GM12878 (cell line): ENCODE data around the gene ZSCAN26. TPM values are rescaled to one million over a fixed set of nuclear protein-coding genes. Genes with fewer than 3 reads are reported as not detected.

Experiments
- ASH2L ChIP-seq: fragments of 300-600, 200-600 bp; sonication (generic); IDR thresholded peaks from 2 replicates; pipeline ENCODE4 v1.6.1; 2017; ENCODE audit warnings: low read depth, mild to moderate bottlenecking, borderline replicate concordance
- CHD2 ChIP-seq: IDR thresholded peaks from 2 replicates; pipeline ENCODE4 v1.6.1; 2011; ENCODE audit warnings: low read depth, low read length, improper control_type of control experiment, borderline replicate concordance
- EED ChIP-seq: sonication (generic); IDR thresholded peaks from 2 replicates; pipeline ENCODE4 v1.6.1; 2016; ENCODE audit warnings: antibody characterized with exemption, low read depth
- EZH2 ChIP-seq: IDR thresholded peaks from 2 replicates; pipeline ENCODE4 v1.6.1; 2012; ENCODE audit warnings: low read depth, mild to moderate bottlenecking, control low read depth, inconsistent platforms, low read length, borderline replicate concordance; ENCODE audit not compliant: control insufficient read depth
- FOS ChIP-seq: IDR thresholded peaks from 3 replicates; pipeline ENCODE4 v1.6.1; 2011; ENCODE audit warnings: borderline replicate concordance; ENCODE audit not compliant: insufficient read length; ENCODE audit errors: extremely low read depth
- FOXK2 ChIP-seq: fragments of 450-650 bp; IDR thresholded peaks from 2 replicates; pipeline ENCODE4 v1.6.1; 2017; ENCODE audit warnings: mild to moderate bottlenecking, moderate library complexity
- KAT2A ChIP-seq: conservative IDR thresholded peaks from 2 replicates; pipeline ENCODE4 v1.6.1; 2011; ENCODE audit warnings: low read depth, low read length; ENCODE audit not compliant: control insufficient read depth
- MEF2B ChIP-seq: fragments of 450-650 bp; IDR thresholded peaks from 2 replicates; pipeline ENCODE4 v1.6.1; 2018; ENCODE audit warnings: mild to moderate bottlenecking, moderate library complexity; ENCODE audit not compliant: partially characterized antibody, poor library complexity, severe bottlenecking
- MTA2 ChIP-seq: fragments of 450-650 bp; IDR thresholded peaks from 2 replicates; pipeline ENCODE4 v1.6.1; 2016; ENCODE audit warnings: low read depth, mild to moderate bottlenecking, moderate library complexity
- NR2C1 ChIP-seq: fragments of 450-650 bp; IDR thresholded peaks from 2 replicates; pipeline ENCODE4 v1.6.1; 2017; ENCODE audit warnings: antibody characterized with exemption, mild to moderate bottlenecking, moderate library complexity
- PAX8 ChIP-seq: fragments of 450-650 bp; IDR thresholded peaks from 2 replicates; pipeline ENCODE4 v1.6.1; 2017; ENCODE audit warnings: mild to moderate bottlenecking, moderate library complexity
- POLR2A ChIP-seq: IDR thresholded peaks from 2 replicates; pipeline ENCODE4 v1.6.1; 2011; ENCODE audit warnings: low read depth, mild to moderate bottlenecking, low read length
- REST ChIP-seq: IDR thresholded peaks from 2 replicates; pipeline ENCODE4 v1.6.1; 2012; ENCODE audit warnings: mild to moderate bottlenecking, low read depth, low read length
- SP1 ChIP-seq: IDR thresholded peaks from one replicate; pipeline ENCODE4 v1.6.1; 2011; ENCODE audit warnings: low read depth, low read length
- TARDBP ChIP-seq: IDR thresholded peaks from 2 replicates; pipeline ENCODE4 v1.6.1; 2016; ENCODE audit warnings: borderline replicate concordance
- WRNIP1 ChIP-seq: IDR thresholded peaks from 2 replicates; pipeline ENCODE4 v1.6.1; 2011; ENCODE audit warnings: low read depth, low read length, improper control_type of control experiment, borderline replicate concordance
- ZBED1 ChIP-seq: IDR thresholded peaks from 2 replicates; pipeline ENCODE4 v1.6.1; 2016; ENCODE audit warnings: borderline replicate concordance
- polyA plus RNA-seq, 11 experiments: library from polyadenylated mRNA; depleted of rRNA in 4 of 11; unstranded in 6 of 11; stranded (reverse) in 5 of 11; fragments of >200 nt; fragmentation: Nextera tagmentation in 4 of 11; fragmentation: Illumina TruSeq in 1 of 11; extraction: Ambion mirVana in 4 of 11; extraction: Trizol in 1 of 11; gene quantifications; 1 replicate in 1 of 11; 2 replicates in 10 of 11; pipeline versions ENCODE4 v1.2.1 to v1.2.3, GENCODE V29; 2011 to 2016; ENCODE audit warnings: inconsistent platforms in 2 of 11, missing spikeins in 2 of 11, low read depth in 1 of 11
- total RNA-seq, 4 experiments: library from RNA; depleted of rRNA in 3 of 4; stranded (reverse); fragments of >200 nt in 3 of 4; fragmentation: Illumina TruSeq in 1 of 4; extraction: Trizol in 1 of 4; gene quantifications; 2 replicates each; pipeline versions ENCODE4 v1.2.1 to v1.2.3, GENCODE V29; 2013 to 2021
- TF ChIP-seq, protein P1 (sequence below): IDR thresholded peaks from 2 replicates; pipeline ENCODE4 v1.6.1; 2012; ENCODE audit warnings: low read length, inconsistent platforms
- TF ChIP-seq, protein P2 (sequence below): fragments of 450-650 bp; IDR thresholded peaks from 2 replicates; pipeline ENCODE4 v1.6.1; 2017; ENCODE audit warnings: low read depth, mild to moderate bottlenecking, moderate library complexity
- TF ChIP-seq, protein P3 (sequence below): fragments of 450-650 bp; IDR thresholded peaks from 2 replicates; pipeline ENCODE4 v1.6.1; 2016; ENCODE audit warnings: mild to moderate bottlenecking

Gene ZSCAN26
- total and polyA plus RNA-seq, 10 of the 15 experiments (the other 5 are each of a cell fraction or from before 2014, with no cell fraction given) = 4.5 to 13.3 (median 6.5) TPM

GRCh38 chr6:28252009-28252975 is 14.7 kb upstream of the ZSCAN26 start, which contains the start of gene ZKSCAN4 (continued):
- TF ChIP-seq EZH2 (no peak), SP1 (peak; percentile 36), ZBED1 (0 out of 2 replicates have a peak, but pooled peaks have one; percentile 37), KAT2A (no peak), MEF2B (no peak), PAX8 (no peak), FOS (no peak), POLR2A (peak; percentile 52), EED (no peak), REST (no peak), ASH2L (no peak), CHD2 (no peak), NR2C1 (peak; percentile 72), TARDBP (no peak), FOXK2 (no peak), WRNIP1 (no peak), MTA2 (peak; percentile 39; the same call in 1 of the 2 replicates)
- TF ChIP-seq, protein P1, sequence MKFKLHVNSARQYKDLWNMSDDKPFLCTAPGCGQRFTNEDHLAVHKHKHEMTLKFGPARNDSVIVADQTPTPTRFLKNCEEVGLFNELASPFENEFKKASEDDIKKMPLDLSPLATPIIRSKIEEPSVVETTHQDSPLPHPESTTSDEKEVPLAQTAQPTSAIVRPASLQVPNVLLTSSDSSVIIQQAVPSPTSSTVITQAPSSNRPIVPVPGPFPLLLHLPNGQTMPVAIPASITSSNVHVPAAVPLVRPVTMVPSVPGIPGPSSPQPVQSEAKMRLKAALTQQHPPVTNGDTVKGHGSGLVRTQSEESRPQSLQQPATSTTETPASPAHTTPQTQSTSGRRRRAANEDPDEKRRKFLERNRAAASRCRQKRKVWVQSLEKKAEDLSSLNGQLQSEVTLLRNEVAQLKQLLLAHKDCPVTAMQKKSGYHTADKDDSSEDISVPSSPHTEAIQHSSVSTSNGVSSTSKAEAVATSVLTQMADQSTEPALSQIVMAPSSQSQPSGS = no peak
- TF ChIP-seq, protein P2, sequence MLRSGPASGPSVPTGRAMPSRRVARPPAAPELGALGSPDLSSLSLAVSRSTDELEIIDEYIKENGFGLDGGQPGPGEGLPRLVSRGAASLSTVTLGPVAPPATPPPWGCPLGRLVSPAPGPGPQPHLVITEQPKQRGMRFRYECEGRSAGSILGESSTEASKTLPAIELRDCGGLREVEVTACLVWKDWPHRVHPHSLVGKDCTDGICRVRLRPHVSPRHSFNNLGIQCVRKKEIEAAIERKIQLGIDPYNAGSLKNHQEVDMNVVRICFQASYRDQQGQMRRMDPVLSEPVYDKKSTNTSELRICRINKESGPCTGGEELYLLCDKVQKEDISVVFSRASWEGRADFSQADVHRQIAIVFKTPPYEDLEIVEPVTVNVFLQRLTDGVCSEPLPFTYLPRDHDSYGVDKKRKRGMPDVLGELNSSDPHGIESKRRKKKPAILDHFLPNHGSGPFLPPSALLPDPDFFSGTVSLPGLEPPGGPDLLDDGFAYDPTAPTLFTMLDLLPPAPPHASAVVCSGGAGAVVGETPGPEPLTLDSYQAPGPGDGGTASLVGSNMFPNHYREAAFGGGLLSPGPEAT = peak; percentile 92
- TF ChIP-seq, protein P3, sequence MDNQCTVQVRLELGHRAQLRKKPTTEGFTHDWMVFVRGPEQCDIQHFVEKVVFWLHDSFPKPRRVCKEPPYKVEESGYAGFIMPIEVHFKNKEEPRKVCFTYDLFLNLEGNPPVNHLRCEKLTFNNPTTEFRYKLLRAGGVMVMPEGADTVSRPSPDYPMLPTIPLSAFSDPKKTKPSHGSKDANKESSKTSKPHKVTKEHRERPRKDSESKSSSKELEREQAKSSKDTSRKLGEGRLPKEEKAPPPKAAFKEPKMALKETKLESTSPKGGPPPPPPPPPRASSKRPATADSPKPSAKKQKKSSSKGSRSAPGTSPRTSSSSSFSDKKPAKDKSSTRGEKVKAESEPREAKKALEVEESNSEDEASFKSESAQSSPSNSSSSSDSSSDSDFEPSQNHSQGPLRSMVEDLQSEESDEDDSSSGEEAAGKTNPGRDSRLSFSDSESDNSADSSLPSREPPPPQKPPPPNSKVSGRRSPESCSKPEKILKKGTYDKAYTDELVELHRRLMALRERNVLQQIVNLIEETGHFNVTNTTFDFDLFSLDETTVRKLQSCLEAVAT = peak; percentile 57
